Naive thymus-derived CD4-positive, alpha-beta T cell (primary cell): Measurements from ENCODE around the gene CRTC1. TPM values are rescaled to one million over a fixed set of nuclear protein-coding genes. Genes with fewer than 3 reads are reported as not detected.

Source experiments
- ATAC-seq: fragments of 150-1000 bp; cut with Tn5 transposase; 2 replicates; pipeline ENCODE4 v1.10.0; 2021; ENCODE audit warnings: mild to moderate bottlenecking, moderate library complexity
- CTCF ChIA-PET: fragments of 350-600 bp; sonication (Branson Sonifier 250); formaldehyde crosslinking; loops from one replicate; lab custom pipeline; 2021; ENCODE audit warnings: antibody characterized with exemption; lab: Charles Lee
- POLR2A ChIA-PET: fragments of 350-600 bp; sonication (Branson Sonifier 250); formaldehyde crosslinking; loops from one replicate; lab custom pipeline; 2021; ENCODE audit warnings: antibody characterized with exemption, inconsistent platforms; lab: Charles Lee
- DNase-seq, 9 donors: peaks; one replicate each; pipeline versions ENCODE4 v3.0.0 to v3.0.0-alpha.2; 2020 to 2022; ENCODE audit warnings: mixed read lengths in 1 of 9
- H3K27ac ChIP-seq: one replicate; pipeline ENCODE4 v1.7.0; 2013; ENCODE audit warnings: mild to moderate bottlenecking, low read depth, low read length, moderate library complexity
- H3K27me3 ChIP-seq, 2 donors: one replicate each; pipeline ENCODE4 v1.7.0; 2013; ENCODE audit warnings: low read length in 2 of 2, mild to moderate bottlenecking in 2 of 2, moderate library complexity in 2 of 2; ENCODE audit not compliant: control insufficient read depth in 2 of 2, insufficient read depth in 2 of 2
- H3K36me3 ChIP-seq, 3 experiments: 1 replicate in 2 of 3; 2 replicates in 1 of 3; pipeline ENCODE4 v1.7.0; 2013; ENCODE audit warnings: low read length in 3 of 3, mild to moderate bottlenecking in 3 of 3, moderate library complexity in 1 of 3; ENCODE audit not compliant: insufficient read depth in 3 of 3, control insufficient read depth in 2 of 3
- H3K4me1 ChIP-seq, 2 donors: one replicate each; pipeline ENCODE4 v1.7.0; 2013; ENCODE audit warnings: low read length in 2 of 2, mild to moderate bottlenecking in 2 of 2, moderate library complexity in 1 of 2; ENCODE audit not compliant: control insufficient read depth in 2 of 2, insufficient read depth in 2 of 2
- H3K4me3 ChIP-seq: 2 replicates; pipeline ENCODE4 v1.7.0; 2013; ENCODE audit warnings: mild to moderate bottlenecking, low read length
- H3K9me3 ChIP-seq, 3 experiments: 1 replicate in 2 of 3; 2 replicates in 1 of 3; pipeline ENCODE4 v1.7.0; 2013; ENCODE audit warnings: low read length in 3 of 3; ENCODE audit not compliant: control insufficient read depth in 2 of 3
- H3K27ac Mint-ChIP-seq, 9 donors: one replicate each; pipeline ENCODE4 v1.8.0; 2020 to 2022; ENCODE audit warnings: mixed read lengths in 9 of 9, mild to moderate bottlenecking in 8 of 9, moderate library complexity in 5 of 9, inconsistent platforms in 2 of 9
- H3K27me3 Mint-ChIP-seq, 5 donors: one replicate each; pipeline ENCODE4 v1.8.0; 2021 to 2022; ENCODE audit warnings: mixed read lengths in 5 of 5, mild to moderate bottlenecking in 1 of 5
- H3K36me3 Mint-ChIP-seq, 5 donors: one replicate each; pipeline ENCODE4 v1.8.0; 2020 to 2022; ENCODE audit warnings: mixed read lengths in 5 of 5, mild to moderate bottlenecking in 3 of 5, inconsistent platforms in 1 of 5
- H3K4me1 Mint-ChIP-seq, 7 donors: one replicate each; pipeline ENCODE4 v1.8.0; 2020 to 2022; ENCODE audit warnings: mixed read lengths in 7 of 7, mild to moderate bottlenecking in 3 of 7, inconsistent platforms in 1 of 7
- H3K4me3 Mint-ChIP-seq, 10 donors: one replicate each; pipeline ENCODE4 v1.8.0; 2020 to 2022; ENCODE audit warnings: mild to moderate bottlenecking in 10 of 10, mixed read lengths in 10 of 10, moderate library complexity in 6 of 10, inconsistent platforms in 2 of 10
- H3K9me3 Mint-ChIP-seq, 11 donors: one replicate each; pipeline ENCODE4 v1.8.0; 2020 to 2022; ENCODE audit warnings: mixed read lengths in 11 of 11, mild to moderate bottlenecking in 4 of 11, inconsistent platforms in 1 of 11, moderate library complexity in 1 of 11
- intact Hi-C, 2 donors: fragments of 100-400 bp; cut with micrococcal nuclease; formaldehyde crosslinking; loops; one replicate each; pipeline ENCODE4 v1.15.1; 2023
- polyA plus RNA-seq, 2 donors: library from polyadenylated mRNA; unstranded; fragments of 300-500 nt; fragmentation: Illumina TruSeq; gene quantifications; one replicate each; pipeline ENCODE4 v1.2.3, GENCODE V29; 2021
- total RNA-seq, 6 experiments: library from RNA in 5 of 6; stranded (reverse) in 5 of 6; gene quantifications; 1 replicate in 5 of 6; 2 replicates in 1 of 6; pipeline ENCODE4 v1.2.3 and lab custom pipeline; 2021 to 2026

Gene CRTC1
- total and polyA plus RNA-seq, 7 experiments from 2014 or later: 0.97 to 23.4 (median 20.5) TPM

DNA sequence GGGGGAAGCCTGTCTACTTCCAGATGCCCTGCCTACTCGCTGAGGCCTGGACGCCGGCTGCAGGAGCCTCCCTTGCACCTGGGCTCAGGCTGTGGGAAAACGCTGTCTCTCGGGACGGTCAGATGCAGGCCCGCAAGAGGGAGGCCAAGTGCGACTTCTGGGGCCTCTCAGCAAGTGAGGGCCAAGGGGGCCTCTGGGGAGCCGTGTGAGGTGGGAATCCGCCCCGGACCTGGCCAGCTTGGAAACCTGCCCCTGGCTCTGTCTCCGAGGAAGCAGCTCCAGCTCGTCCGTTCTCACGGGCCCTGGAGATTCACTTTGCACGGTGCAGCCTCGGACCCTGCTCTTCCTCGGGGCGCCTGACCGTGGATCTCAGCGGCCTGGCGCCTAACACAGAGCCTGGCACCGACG, 11.4 kb upstream of the CRTC1 start:
- Histone ChIP-seq H3K4me1 (no peaks in the 10 kb centered on the region), H3K4me3 (no peak overlapping the region), H3K9me3 (no peaks in the 10 kb centered on the region), H3K36me3 (peaks cover 0 to 42% (median 6%) of the 10 kb centered on the region in 3 experiments), H3K27me3 (no peaks in the 10 kb centered on the region), H3K27ac (no peak overlapping the region)
- no peak for DNase-seq
- Mint-ChIP-seq H3K4me3 (no peak overlapping the region), H3K27ac (no peak overlapping the region), H3K27me3 (no peaks in the 10 kb centered on the region), H3K4me1 (peaks cover 0 to 8% (median 0%) of the 10 kb centered on the region in 7 donors), H3K36me3 (peaks cover 0 to 15% (median 4%) of the 10 kb centered on the region in 5 donors), H3K9me3 (no peaks in the 10 kb centered on the region)
- intact Hi-C loops: loop anchor here in 1 of 2 donors (10.0 kb wide), 1 partner anchor 207 kb away; no protein-coding TSS in a partner anchor
- ChIA-PET POLR2A (no interaction called here), CTCF (no interaction called here)
- no peak for ATAC-seq

DNA sequence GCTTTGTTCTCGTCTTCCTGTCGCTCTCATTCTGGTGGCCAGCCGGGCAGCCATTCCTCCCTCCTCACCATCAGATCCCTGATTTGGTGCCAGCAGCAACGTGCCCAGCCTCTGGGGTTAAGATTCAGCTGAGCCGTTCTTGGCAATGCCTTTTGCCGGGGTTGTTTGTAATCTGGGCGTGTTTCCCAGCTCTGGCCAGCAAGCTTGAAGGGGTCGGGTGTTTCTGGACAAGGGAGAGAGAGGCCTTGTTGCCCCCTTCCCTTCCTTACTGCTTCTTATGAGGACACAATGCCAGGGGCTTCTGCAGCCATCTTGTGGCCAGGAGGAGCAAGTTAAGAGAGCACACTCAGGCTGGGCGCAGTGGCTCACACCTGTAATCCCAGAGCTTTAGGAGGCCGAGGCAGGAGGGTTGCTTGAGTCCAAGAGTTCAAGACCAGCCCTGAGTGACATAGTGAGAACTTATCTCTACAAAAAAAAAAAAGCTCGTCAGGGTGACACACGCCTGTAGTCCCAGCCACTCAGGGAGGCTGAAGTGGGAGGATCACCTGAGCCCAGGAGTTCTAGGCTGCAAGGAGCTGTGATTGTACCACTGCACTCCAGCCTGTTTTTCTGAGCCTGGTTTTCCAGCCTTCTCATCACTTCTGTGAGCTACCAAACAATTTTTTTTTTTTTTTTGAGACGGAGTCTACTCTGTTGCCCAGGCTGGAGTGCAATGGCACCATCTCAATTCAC, 10.7 kb upstream of the CRTC1 start:
- no peaks in the 10 kb centered on the region for H3K9me3 ChIP-seq
- CTCF ChIA-PET: interaction anchor here (0.6 to 0.9 kb wide), 2 partner anchors 68 to 78 kb away, joined by 3 read pairs; no protein-coding TSS in a partner anchor

DNA sequence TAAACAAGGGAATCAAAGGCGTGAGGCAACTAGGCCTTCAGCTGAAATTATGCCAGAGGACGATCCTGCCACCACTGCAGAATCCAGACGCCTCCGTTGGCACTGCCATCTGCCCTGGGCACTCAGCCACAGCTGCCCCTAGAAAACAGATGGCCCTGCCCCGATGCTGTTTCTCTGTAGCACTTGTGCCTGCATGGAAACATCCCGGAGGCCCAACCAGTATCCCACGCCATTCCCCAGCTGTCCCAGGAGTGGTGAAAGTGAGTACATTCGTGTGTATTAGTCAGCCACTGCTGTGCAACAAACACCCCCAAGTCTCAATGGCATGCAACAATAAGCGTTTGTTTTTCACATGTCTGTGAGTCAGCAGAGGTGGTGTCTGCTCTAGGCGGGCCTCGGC, 8.9 kb upstream of the CRTC1 start:
- Histone ChIP-seq H3K4me1 (no peaks in the 10 kb centered on the region), H3K4me3 (no peak overlapping the region), H3K36me3 (peaks cover 0 to 16% (median 0%) of the 10 kb centered on the region in 3 experiments), H3K27me3 (no peaks in the 10 kb centered on the region), H3K27ac (no peak overlapping the region), H3K9me3 (no peaks in the 10 kb centered on the region)
- no peak overlapping the region for H3K4me3 Mint-ChIP-seq
- peaks cover 0 to 7% (median 4%) of the 10 kb centered on the region in 5 donors for H3K36me3 Mint-ChIP-seq
- DNase-seq (no peak), ATAC-seq (no peak)
- no peaks in the 10 kb centered on the region for H3K9me3 Mint-ChIP-seq
- ChIA-PET POLR2A (no interaction called here), CTCF (interaction anchor here (0.8 kb wide), 1 partner anchor 18 kb away, joined by 4 read pairs; no protein-coding TSS in a partner anchor)
- H3K4me1 Mint-ChIP-seq: peaks cover 0 to 8% (median 0%) of the 10 kb centered on the region in 7 donors
- H3K27me3 Mint-ChIP-seq: no peaks in the 10 kb centered on the region
- intact Hi-C loops: loop anchor here (1.0 to 10.0 kb wide), 2 partner anchors 80 to 210 kb away; no protein-coding TSS in a partner anchor
- no peak overlapping the region for H3K27ac Mint-ChIP-seq

More for the DNA sequence above, 10.7 kb upstream of the CRTC1 start:
- POLR2A ChIA-PET: interaction anchor here (0.5 to 0.7 kb wide), 2 partner anchors 9 to 34 kb away, joined by 3 read pairs; no protein-coding TSS in a partner anchor
- Mint-ChIP-seq H3K4me3 (no peak overlapping the region), H3K27ac (no peak overlapping the region), H3K36me3 (peaks cover 0 to 9% (median 4%) of the 10 kb centered on the region in 5 donors), H3K27me3 (no peaks in the 10 kb centered on the region), H3K4me1 (peaks cover 0 to 8% (median 0%) of the 10 kb centered on the region in 7 donors), H3K9me3 (no peaks in the 10 kb centered on the region)
- peaks cover 0 to 35% (median 6%) of the 10 kb centered on the region in 3 experiments for H3K36me3 ChIP-seq
- H3K27me3 ChIP-seq: no peaks in the 10 kb centered on the region
- H3K27ac ChIP-seq: no peak overlapping the region
- DNase-seq (no peak), ATAC-seq (no peak)
- intact Hi-C loops: loop anchor here in 1 of 2 donors (10.0 kb wide), 1 partner anchor 208 kb away; no protein-coding TSS in a partner anchor
- H3K4me3 ChIP-seq: no peak overlapping the region
- no peaks in the 10 kb centered on the region for H3K4me1 ChIP-seq

DNA sequence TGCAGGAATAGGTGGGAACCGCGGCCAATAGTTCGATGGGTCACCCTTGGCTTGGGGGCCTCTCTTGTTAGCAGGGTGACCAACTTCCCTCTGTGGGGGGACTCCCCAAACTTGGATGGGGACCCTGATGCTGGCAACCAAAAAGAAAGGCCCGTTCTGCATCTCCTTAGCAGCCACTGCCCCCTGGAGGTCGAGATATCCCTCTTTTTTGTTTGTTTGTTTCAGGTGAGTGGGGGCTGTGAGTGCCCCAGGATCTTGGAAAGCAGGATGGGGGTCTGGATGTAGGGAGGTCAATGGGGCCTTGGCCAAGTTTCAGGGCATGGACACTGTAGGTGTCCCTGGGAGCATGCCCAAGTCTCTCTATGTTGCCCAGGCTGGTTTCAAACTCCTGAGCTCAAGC, 7.7 kb upstream of the CRTC1 start:
- no peak overlapping the region for H3K27ac ChIP-seq
- no peaks in the 10 kb centered on the region for H3K4me1 Mint-ChIP-seq
- H3K36me3 ChIP-seq: peaks cover 0 to 5% (median 0%) of the 10 kb centered on the region in 3 experiments
- POLR2A ChIA-PET: no interaction called here
- no peaks in the 10 kb centered on the region for H3K9me3 ChIP-seq
- H3K4me3 ChIP-seq: no peak overlapping the region
- no peaks in the 10 kb centered on the region for H3K4me1 ChIP-seq
- H3K4me3 Mint-ChIP-seq: no peak overlapping the region
- no peaks in the 10 kb centered on the region for H3K9me3 Mint-ChIP-seq
- intact Hi-C loops: loop anchor here (1.0 to 10.0 kb wide), 2 partner anchors 81 to 211 kb away; no protein-coding TSS in a partner anchor
- no peaks in the 10 kb centered on the region for H3K36me3 Mint-ChIP-seq
- H3K27me3 Mint-ChIP-seq: no peaks in the 10 kb centered on the region
- no peak overlapping the region for H3K27ac Mint-ChIP-seq
- peak in 4 of 9 donors; percentile 15 to 33 (median 22) for DNase-seq
- ATAC-seq: no peak
- no peaks in the 10 kb centered on the region for H3K27me3 ChIP-seq
- CTCF ChIA-PET: interaction anchor here (0.7 to 0.8 kb wide), 2 partner anchors 76 to 155 kb away, joined by 3 to 5 read pairs; no protein-coding TSS in a partner anchor

DNA sequence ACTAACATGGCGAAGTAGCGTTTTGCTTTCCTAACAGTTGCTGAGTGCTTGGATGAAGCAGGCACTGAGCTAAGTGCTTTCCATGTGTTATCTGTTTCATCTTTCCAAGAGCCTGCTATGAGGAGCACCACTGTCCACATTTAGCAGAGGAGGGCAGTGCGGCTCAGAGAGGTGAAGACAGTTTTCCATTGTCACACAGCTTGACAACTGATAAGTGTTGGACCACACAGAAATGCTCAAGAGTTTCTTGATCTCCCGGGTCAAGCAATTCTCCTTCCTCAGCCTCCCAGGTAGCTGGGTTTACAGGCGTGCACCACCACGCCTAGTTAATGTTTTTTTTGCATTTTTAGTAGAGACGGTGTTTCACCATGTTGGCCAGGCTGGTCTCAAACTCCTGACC, 6.8 kb upstream of the CRTC1 start:
- H3K4me3 ChIP-seq: no peak overlapping the region
- H3K27me3 ChIP-seq: no peaks in the 10 kb centered on the region
- no peaks in the 10 kb centered on the region for H3K36me3 Mint-ChIP-seq
- ChIA-PET POLR2A (no interaction called here), CTCF (interaction anchor here (0.5 to 0.6 kb wide), 2 partner anchors 318 to 620 kb away, joined by 3 read pairs; no protein-coding TSS in a partner anchor)
- intact Hi-C loops: loop anchor here in 1 of 2 donors (10.0 kb wide), 1 partner anchor 212 kb away; no protein-coding TSS in a partner anchor
- no peaks in the 10 kb centered on the region for H3K4me1 ChIP-seq
- H3K27ac ChIP-seq: no peak overlapping the region
- no peak for DNase-seq
- ATAC-seq: no peak
- no peaks in the 10 kb centered on the region for H3K36me3 ChIP-seq
- no peaks in the 10 kb centered on the region for H3K4me1 Mint-ChIP-seq
- H3K4me3 Mint-ChIP-seq: no peak overlapping the region
- H3K9me3 Mint-ChIP-seq: no peaks in the 10 kb centered on the region
- no peak overlapping the region for H3K27ac Mint-ChIP-seq
- H3K27me3 Mint-ChIP-seq: no peaks in the 10 kb centered on the region
- no peaks in the 10 kb centered on the region for H3K9me3 ChIP-seq

DNA sequence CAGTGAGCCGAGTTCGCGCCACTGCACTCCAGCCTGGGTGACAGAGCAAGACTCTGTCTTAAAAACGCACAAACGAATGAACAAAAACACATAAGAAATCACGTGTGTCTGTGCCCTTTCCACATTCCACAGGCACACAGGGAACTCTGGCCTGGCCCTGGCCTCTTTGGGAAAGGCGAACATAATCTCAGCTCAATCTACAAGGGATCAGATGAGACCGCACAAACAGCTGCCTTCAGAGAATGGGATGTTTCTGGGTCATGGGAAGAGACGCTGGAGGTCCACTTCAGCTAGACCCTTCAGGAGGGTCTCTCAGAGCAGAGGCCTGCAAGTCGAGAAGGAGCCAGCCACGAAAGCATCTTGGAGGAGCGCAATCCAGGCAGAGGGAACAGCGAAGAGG, 6.3 kb upstream of the CRTC1 start:
- H3K27me3 Mint-ChIP-seq: no peaks in the 10 kb centered on the region
- no peaks in the 10 kb centered on the region for H3K9me3 Mint-ChIP-seq
- H3K9me3 ChIP-seq: no peaks in the 10 kb centered on the region
- H3K4me1 Mint-ChIP-seq: peaks cover 0 to 2% (median 0%) of the 10 kb centered on the region in 7 donors
- H3K27me3 ChIP-seq: no peaks in the 10 kb centered on the region
- ChIA-PET CTCF (no interaction called here), POLR2A (no interaction called here)
- no peak overlapping the region for H3K27ac ChIP-seq
- no peak overlapping the region for H3K4me3 ChIP-seq
- no peaks in the 10 kb centered on the region for H3K36me3 ChIP-seq
- H3K4me3 Mint-ChIP-seq: no peak overlapping the region
- intact Hi-C loops: loop anchor here in 1 of 2 donors (10.0 kb wide), 1 partner anchor 212 kb away; no protein-coding TSS in a partner anchor
- ATAC-seq: no peak
- no peaks in the 10 kb centered on the region for H3K36me3 Mint-ChIP-seq
- H3K4me1 ChIP-seq: no peaks in the 10 kb centered on the region
- no peak for DNase-seq
- H3K27ac Mint-ChIP-seq: no peak overlapping the region
